A673 (cell line): ENCODE measurements around the gene FAAP100. TPM values are rescaled to one million over a fixed set of nuclear protein-coding genes. Genes with fewer than 3 reads are reported as not detected.

Experiments used
- BruUV-seq: library from RNA; stranded (reverse); fragments of 400-500 nt; replicated peaks from 2 replicates; lab custom pipeline; 2021; lab: Mats Ljungman, UMichigan
- CTCF ChIA-PET: fragments of 300-600 bp; sonication (Branson Sonifier 250); formaldehyde crosslinking; loops from one replicate; lab custom pipeline; 2022; ENCODE audit warnings: antibody characterized with exemption; lab: Charles Lee
- POLR2A ChIA-PET: fragments of 300-600 bp; sonication (Branson Sonifier 250); formaldehyde crosslinking; loops from one replicate; lab custom pipeline; 2022; ENCODE audit warnings: antibody characterized with exemption; ENCODE audit not compliant: low non-redundant PET; lab: Charles Lee
- DNase-seq: peaks from one replicate; pipeline ENCODE4 v3.0.0-alpha.2; 2015; ENCODE audit warnings: low spot score
- H3K27ac ChIP-seq: fragments of 200-600 bp; sonication (generic); 2 replicates; pipeline ENCODE4 v1.5.1; 2016; ENCODE audit warnings: mixed run types, low read depth, mild to moderate bottlenecking, mixed read lengths, antibody characterized with exemption, low read length; ENCODE audit not compliant: poor library complexity, severe bottlenecking
- H3K27me3 ChIP-seq: fragments of 200-600 bp; sonication (generic); replicated peaks from 2 replicates; pipeline ENCODE4 v1.6.1; 2017; ENCODE audit warnings: mixed run types, low read depth, mild to moderate bottlenecking, mixed read lengths, antibody characterized with exemption, low read length; ENCODE audit not compliant: insufficient read depth, poor library complexity
- H3K36me3 ChIP-seq: fragments of 200-600 bp; sonication (generic); 2 replicates; pipeline ENCODE4 v1.6.1; 2016; ENCODE audit warnings: mixed run types, mild to moderate bottlenecking, mixed read lengths, antibody characterized with exemption, low read length; ENCODE audit not compliant: insufficient read depth, poor library complexity, severe bottlenecking
- H3K4me1 ChIP-seq: fragments of 200-600 bp; sonication (generic); 2 replicates; pipeline ENCODE4 v1.6.1; 2017; ENCODE audit warnings: mixed run types, mild to moderate bottlenecking, mixed read lengths, antibody characterized with exemption, low read length; ENCODE audit not compliant: insufficient read depth, poor library complexity, severe bottlenecking
- H3K4me3 ChIP-seq: fragments of 200-600 bp; sonication (generic); 2 replicates; pipeline ENCODE4 v1.5.1; 2016; ENCODE audit warnings: low read depth, mixed run types, mild to moderate bottlenecking, mixed read lengths, low read length; ENCODE audit not compliant: poor library complexity, severe bottlenecking
- H3K9me3 ChIP-seq: fragments of 200-600 bp; sonication (generic); 2 replicates; pipeline ENCODE4 v1.6.1; 2016; ENCODE audit warnings: mixed run types, low read depth, mild to moderate bottlenecking, mixed read lengths, antibody characterized with exemption, low read length; ENCODE audit not compliant: poor library complexity, severe bottlenecking
- EZH2 ChIP-seq: fragments of 200-600 bp; sonication (generic); IDR thresholded peaks from 2 replicates; pipeline ENCODE4 v1.6.1; 2017; ENCODE audit warnings: borderline replicate concordance, low read depth, mild to moderate bottlenecking, mixed read lengths, antibody characterized with exemption, low read length; ENCODE audit not compliant: poor library complexity, severe bottlenecking
- intact Hi-C: fragments of 100-400 bp; cut with micrococcal nuclease; formaldehyde crosslinking; loops from one replicate; pipeline ENCODE4 v1.10.0; 2022; ENCODE audit not compliant: unreplicated experiment
- total RNA-seq: library from RNA; stranded (reverse); gene quantifications from 2 replicates; pipeline ENCODE4 v1.2.3, GENCODE V29; 2021
- TF ChIP-seq, protein P1 (sequence below): fragments of 300-800, 200-600 bp; sonication (generic); conservative IDR thresholded peaks from 2 replicates; pipeline ENCODE4 v1.5.1; 2017; ENCODE audit warnings: low read depth, mild to moderate bottlenecking, antibody characterized with exemption, low read length, moderate library complexity, mixed read lengths

FAAP100 gene
- total RNA-seq, 1 experiment from 2014 or later: 49.4 TPM

DNA sequence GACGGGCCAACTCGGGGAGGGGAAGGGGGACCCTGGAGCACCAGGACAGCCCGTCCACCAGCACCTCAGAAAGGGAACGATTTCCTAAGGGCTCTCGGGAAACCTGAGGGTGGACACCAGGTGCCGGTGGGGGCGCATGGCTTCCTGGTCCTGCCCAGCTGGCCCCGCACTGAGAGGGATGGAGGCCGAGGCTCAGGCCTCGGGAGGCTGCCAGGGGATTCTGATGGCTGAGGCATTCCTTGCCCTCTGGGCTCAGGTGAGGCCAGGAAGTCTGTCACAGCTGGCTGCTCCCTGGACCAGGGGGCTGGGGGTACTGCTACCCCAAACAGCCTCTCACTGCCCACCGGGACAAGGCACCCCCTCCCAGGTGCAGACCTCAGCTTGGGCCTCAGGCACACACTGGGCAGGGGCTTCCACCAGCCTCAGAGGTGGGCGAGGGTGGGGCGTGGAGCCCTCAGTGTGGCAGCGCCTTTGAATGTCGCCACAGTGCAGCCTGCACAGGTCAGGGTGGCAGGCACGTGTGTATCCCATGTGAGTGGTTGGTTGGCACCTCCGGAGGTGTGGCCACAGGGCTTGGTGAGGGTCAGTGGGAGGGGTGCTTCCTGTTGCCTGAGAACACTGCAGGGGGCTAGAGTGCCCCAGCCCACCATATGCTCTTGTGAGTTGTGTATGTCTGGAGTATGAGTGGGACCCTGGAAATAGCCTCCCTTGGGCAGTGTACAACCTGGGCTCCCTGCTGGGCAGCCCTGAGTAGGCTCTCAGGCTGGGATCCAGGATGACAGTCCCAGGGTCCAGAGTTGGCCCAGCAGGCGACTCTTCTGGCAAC lies 27.9 kb downstream of the FAAP100 start:
- BruUV-seq: no TSS peak
- Histone ChIP-seq H3K27ac (no peak overlapping the region), H3K4me3 (no peak overlapping the region), H3K27me3 (peaks cover 12% of the 10 kb centered on the region), H3K36me3 (no peaks in the 10 kb centered on the region), H3K9me3 (no peaks in the 10 kb centered on the region), H3K4me1 (no peaks in the 10 kb centered on the region)
- TF ChIP-seq EZH2: no peak
- TF ChIP-seq, protein P1, sequence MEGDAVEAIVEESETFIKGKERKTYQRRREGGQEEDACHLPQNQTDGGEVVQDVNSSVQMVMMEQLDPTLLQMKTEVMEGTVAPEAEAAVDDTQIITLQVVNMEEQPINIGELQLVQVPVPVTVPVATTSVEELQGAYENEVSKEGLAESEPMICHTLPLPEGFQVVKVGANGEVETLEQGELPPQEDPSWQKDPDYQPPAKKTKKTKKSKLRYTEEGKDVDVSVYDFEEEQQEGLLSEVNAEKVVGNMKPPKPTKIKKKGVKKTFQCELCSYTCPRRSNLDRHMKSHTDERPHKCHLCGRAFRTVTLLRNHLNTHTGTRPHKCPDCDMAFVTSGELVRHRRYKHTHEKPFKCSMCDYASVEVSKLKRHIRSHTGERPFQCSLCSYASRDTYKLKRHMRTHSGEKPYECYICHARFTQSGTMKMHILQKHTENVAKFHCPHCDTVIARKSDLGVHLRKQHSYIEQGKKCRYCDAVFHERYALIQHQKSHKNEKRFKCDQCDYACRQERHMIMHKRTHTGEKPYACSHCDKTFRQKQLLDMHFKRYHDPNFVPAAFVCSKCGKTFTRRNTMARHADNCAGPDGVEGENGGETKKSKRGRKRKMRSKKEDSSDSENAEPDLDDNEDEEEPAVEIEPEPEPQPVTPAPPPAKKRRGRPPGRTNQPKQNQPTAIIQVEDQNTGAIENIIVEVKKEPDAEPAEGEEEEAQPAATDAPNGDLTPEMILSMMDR: no peak
- CTCF ChIA-PET: no interaction called here
- POLR2A ChIA-PET: no interaction called here
- DNase-seq: no peak
- intact Hi-C loops: no loop called here

DNA sequence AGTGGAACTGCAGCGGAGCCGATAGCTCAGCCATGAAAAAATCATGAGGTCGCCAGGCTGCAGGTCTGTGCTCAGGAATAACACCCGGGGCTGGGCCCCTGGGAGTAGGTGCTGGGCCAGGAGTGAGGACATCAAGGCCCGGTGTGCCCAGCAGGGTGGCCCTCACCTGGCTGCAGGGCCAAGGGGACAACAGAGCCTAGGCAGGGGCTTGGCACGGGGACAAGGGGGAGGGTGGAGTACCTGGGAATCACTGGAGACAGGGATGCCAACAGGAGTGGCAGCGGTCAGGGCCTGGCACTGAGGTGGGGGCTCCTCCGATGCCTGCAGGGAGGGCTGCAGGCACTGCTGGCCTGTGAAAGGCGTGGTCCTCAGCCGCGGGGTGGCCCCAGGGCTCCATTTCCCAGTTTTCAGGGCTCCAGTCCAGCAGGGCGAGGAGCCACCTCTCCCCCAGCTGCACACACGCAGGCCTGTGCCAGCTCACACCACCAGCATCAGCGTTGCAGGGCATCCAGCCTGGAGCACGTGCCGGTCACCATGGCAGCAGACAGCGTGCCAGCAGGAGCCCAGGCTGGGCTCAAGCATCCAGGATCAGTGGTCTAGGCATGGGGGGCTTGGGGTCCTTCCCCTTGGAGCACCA lies 28.6 kb downstream of the FAAP100 start:
- intact Hi-C loops: no loop called here
- ChIA-PET POLR2A (no interaction called here), CTCF (interaction anchor here (0.5 kb wide), 1 partner anchor 271 kb away, joined by 3 read pairs; no protein-coding TSS in a partner anchor)

More for the DNA sequence above, 28.6 kb downstream of the FAAP100 start:
- TF ChIP-seq, protein P1: no peak
- TF ChIP-seq EZH2: no peak
- no peak for DNase-seq
- Histone ChIP-seq H3K36me3 (no peaks in the 10 kb centered on the region), H3K27me3 (peaks cover 10% of the 10 kb centered on the region), H3K4me1 (no peaks in the 10 kb centered on the region), H3K4me3 (no peak overlapping the region), H3K9me3 (no peaks in the 10 kb centered on the region), H3K27ac (no peak overlapping the region)
- no TSS peak for BruUV-seq
